ENCODE data around the gene TGM2. TPM values are rescaled to one million over a fixed set of nuclear protein-coding genes. Genes with fewer than 3 reads are reported as not detected.

TGM2 gene
- total RNA-seq, 4 donors from 2014 or later: 14.2 to 52.0 (median 21.7) TPM

DNA sequence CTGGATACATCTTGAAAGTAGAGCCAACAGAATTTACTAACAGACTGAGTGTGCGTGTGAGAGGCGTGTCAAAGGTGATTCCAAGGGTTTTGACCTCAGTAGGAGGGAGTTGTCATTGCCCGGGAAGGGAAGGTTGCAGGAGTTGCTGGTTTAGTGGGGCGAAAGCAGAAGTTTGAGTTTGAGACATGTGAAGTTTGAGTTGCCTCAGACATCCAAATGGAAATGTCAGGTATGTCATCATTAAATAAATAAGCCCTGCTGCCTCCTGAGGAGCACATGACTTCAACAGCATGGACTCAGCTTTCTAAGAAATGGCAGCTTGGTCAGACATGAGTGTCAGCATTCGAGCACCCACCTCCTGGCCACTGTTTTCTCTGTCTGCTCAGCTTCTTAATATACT, 26.6 kb upstream of the TGM2 start:
- in situ Hi-C loops (cut with MboI; ENCODE audit: low pct_ligation_motif_present in 1 of 4, low pct_unique_long_range_greater_than_20kb in 1 of 4, low sequenced_read_pairs in 3 of 4): no loop called here
- peak overlapping the region in 1 of 4 donors; percentile 28 for H3K27ac ChIP-seq
- DNase-seq: no peak

DNA sequence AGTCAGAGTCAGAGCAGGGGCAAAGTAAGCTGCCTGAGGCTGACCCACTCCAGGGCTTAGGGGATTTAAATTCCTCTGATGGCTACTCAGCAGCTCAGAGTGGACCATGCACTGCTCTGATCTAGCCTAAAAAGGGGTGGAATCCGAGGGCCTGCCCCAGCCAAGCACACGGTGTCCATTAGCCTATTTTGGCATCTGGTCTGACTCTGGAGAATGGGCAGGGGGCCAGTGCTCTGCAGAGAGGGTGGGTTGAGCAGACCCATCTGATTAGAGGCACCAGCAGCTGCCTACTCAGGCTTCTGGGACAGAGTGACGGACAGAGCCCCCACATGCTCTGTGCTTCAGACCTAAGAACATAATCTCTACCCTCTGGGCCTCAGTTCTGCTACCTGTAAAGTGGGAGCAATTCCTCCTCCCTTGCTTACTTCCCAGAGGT, 25.9 kb upstream of the TGM2 start:
- no peaks in the 10 kb centered on the region for H3K27me3 ChIP-seq
- intact Hi-C loops (cut with DNase I; ENCODE audit: low total_unique reads) (no loop called here), in situ Hi-C loops (cut with MboI; ENCODE audit: low pct_ligation_motif_present in 1 of 4, low pct_unique_long_range_greater_than_20kb in 1 of 4, low sequenced_read_pairs in 3 of 4) (no loop called here)
- no peak overlapping the region for H3K4me3 ChIP-seq
- 41% methylated on average over 3 of the region's 3 CpGs; no CpG with 5 or more reads in 1 of the 2 donors for WGBS, 2 donors (ENCODE audit: low coverage in 1 of 2)
- H3K36me3 ChIP-seq: no peaks in the 10 kb centered on the region
- no peak for DNase-seq
- H3K4me1 ChIP-seq: no peaks in the 10 kb centered on the region
- TF ChIP-seq POLR2AphosphoS5 (IDR thresholded peaks at IDR 0.05) (no peak), EP300 (IDR thresholded peaks at IDR 0.05; ENCODE audit: low read depth) (no peak), POLR2A (IDR thresholded peaks at IDR 0.05) (no peak)
- TF ChIP-seq, protein P1, sequence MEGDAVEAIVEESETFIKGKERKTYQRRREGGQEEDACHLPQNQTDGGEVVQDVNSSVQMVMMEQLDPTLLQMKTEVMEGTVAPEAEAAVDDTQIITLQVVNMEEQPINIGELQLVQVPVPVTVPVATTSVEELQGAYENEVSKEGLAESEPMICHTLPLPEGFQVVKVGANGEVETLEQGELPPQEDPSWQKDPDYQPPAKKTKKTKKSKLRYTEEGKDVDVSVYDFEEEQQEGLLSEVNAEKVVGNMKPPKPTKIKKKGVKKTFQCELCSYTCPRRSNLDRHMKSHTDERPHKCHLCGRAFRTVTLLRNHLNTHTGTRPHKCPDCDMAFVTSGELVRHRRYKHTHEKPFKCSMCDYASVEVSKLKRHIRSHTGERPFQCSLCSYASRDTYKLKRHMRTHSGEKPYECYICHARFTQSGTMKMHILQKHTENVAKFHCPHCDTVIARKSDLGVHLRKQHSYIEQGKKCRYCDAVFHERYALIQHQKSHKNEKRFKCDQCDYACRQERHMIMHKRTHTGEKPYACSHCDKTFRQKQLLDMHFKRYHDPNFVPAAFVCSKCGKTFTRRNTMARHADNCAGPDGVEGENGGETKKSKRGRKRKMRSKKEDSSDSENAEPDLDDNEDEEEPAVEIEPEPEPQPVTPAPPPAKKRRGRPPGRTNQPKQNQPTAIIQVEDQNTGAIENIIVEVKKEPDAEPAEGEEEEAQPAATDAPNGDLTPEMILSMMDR (IDR thresholded peaks at IDR 0.05): no peak
- H3K9me3 ChIP-seq: no peaks in the 10 kb centered on the region
- peak overlapping the region in 1 of 4 donors; percentile 28 for H3K27ac ChIP-seq

More for the DNA sequence above, 26.6 kb upstream of the TGM2 start:
- WGBS, 2 donors (ENCODE audit: low coverage in 1 of 2): 68 to 76% methylated on average over 5 of the region's 5 CpGs
- H3K36me3 ChIP-seq: no peaks in the 10 kb centered on the region
- no peaks in the 10 kb centered on the region for H3K9me3 ChIP-seq
- no peaks in the 10 kb centered on the region for H3K27me3 ChIP-seq
- no peak overlapping the region for H3K4me3 ChIP-seq
- no peaks in the 10 kb centered on the region for H3K4me1 ChIP-seq
- TF ChIP-seq, protein P1 (IDR thresholded peaks at IDR 0.05): no peak
- TF ChIP-seq POLR2AphosphoS5 (IDR thresholded peaks at IDR 0.05): no peak
- no peak for TF ChIP-seq EP300 (IDR thresholded peaks at IDR 0.05; ENCODE audit: low read depth)
- TF ChIP-seq POLR2A (IDR thresholded peaks at IDR 0.05): no peak
- intact Hi-C loops (cut with DNase I; ENCODE audit: low total_unique reads): no loop called here

DNA sequence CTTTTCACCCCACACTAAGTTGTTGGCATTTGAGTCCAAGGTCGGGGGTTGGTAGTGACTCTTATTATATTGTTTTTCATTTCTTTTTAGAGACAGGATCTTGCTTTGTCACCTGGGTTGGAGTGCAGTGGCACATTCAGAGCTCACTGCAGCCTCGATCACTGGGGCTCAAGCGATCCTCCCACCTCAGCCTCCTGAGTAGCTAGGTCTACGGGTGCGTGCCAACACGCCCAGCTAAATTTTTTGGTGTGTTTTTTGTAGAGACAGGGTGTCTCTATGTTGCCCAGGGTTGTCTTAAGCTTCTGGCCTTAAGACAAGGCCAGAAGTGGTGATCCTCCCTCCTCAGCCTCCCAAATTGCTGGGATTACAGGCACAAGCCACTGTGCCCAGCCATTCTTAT, 25.1 kb upstream of the TGM2 start:
- in situ Hi-C loops (cut with MboI; ENCODE audit: low pct_ligation_motif_present in 1 of 4, low pct_unique_long_range_greater_than_20kb in 1 of 4, low sequenced_read_pairs in 3 of 4) (no loop called here), intact Hi-C loops (cut with DNase I; ENCODE audit: low total_unique reads) (no loop called here)
- TF ChIP-seq EP300 (IDR thresholded peaks at IDR 0.05; ENCODE audit: low read depth): no peak
- WGBS, 2 donors (ENCODE audit: low coverage in 1 of 2): 92 to 100% methylated on average over 5 to 6 of the region's 6 CpGs
- no peak overlapping the region for H3K27ac ChIP-seq
- H3K36me3 ChIP-seq: no peaks in the 10 kb centered on the region
- no peaks in the 10 kb centered on the region for H3K4me1 ChIP-seq
- no peaks in the 10 kb centered on the region for H3K9me3 ChIP-seq
- H3K27me3 ChIP-seq: peaks cover 5% of the 10 kb centered on the region
- no peak overlapping the region for H3K4me3 ChIP-seq
- no peak for DNase-seq

DNA sequence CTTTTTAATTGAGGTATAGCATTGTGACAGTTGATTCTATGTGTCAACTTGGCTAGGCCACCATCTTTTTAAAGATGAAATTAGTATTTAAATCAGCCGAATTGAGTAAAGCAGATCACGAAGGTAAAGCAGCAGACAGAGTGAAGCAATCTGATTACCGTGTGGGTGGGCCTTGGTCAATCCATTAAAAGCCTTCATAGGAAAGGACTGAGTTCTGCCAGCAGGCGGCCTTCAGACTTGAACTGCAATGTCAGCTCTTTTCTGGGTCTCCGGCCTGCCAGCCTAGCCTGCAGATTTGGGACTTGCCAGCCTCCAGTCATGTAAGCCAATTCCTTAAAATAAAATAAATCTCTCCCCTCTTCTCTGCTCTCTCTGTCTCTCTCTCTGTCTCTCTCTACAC, 22.4 kb upstream of the TGM2 start:
- Histone ChIP-seq H3K27me3 (peaks cover 15% of the 10 kb centered on the region), H3K4me1 (no peaks in the 10 kb centered on the region), H3K9me3 (no peaks in the 10 kb centered on the region), H3K4me3 (no peak overlapping the region), H3K27ac (no peak overlapping the region), H3K36me3 (no peaks in the 10 kb centered on the region)
- no peak for DNase-seq
- in situ Hi-C loops (cut with MboI; ENCODE audit: low pct_ligation_motif_present in 1 of 4, low pct_unique_long_range_greater_than_20kb in 1 of 4, low sequenced_read_pairs in 3 of 4) (no loop called here), intact Hi-C loops (cut with DNase I; ENCODE audit: low total_unique reads) (no loop called here)
- 80% methylated on average over 5 of the region's 5 CpGs; no CpG with 5 or more reads in 1 of the 2 donors for WGBS, 2 donors (ENCODE audit: low coverage in 1 of 2)
- TF ChIP-seq, protein P1 (IDR thresholded peaks at IDR 0.05): no peak
- no peak for TF ChIP-seq POLR2AphosphoS5 (IDR thresholded peaks at IDR 0.05)
- no peak for TF ChIP-seq EP300 (IDR thresholded peaks at IDR 0.05; ENCODE audit: low read depth)

DNA sequence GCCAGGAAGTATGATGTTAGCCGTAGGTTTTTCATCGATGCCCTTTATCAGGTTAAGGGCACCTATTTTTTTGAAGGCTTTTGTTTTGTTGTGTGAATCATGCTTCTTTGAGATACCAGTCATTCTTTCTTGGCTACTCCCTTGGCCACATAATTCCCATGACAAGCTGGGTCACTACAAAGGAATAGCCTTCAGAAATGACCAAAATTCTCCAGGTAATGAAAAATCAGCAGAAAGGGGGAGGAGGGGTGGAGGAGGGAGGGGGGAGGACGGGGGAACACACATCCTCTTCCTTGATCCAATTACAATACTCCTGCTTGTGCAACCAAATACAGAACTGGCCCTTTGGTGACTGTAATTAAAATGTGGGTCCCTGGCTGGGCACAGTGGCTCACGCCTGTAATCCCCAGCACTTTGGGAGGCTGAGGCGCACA, 21.7 kb upstream of the TGM2 start:
- in situ Hi-C loops (cut with MboI; ENCODE audit: low pct_ligation_motif_present in 1 of 4, low pct_unique_long_range_greater_than_20kb in 1 of 4, low sequenced_read_pairs in 3 of 4): no loop called here
- Histone ChIP-seq H3K27me3 (peaks cover 15% of the 10 kb centered on the region), H3K36me3 (no peaks in the 10 kb centered on the region), H3K9me3 (no peaks in the 10 kb centered on the region), H3K27ac (no peak overlapping the region), H3K4me3 (no peak overlapping the region), H3K4me1 (no peaks in the 10 kb centered on the region)
- intact Hi-C loops (cut with DNase I; ENCODE audit: low total_unique reads): no loop called here
- no peak for DNase-seq
- WGBS, 2 donors (ENCODE audit: low coverage in 1 of 2): 71 to 88% methylated on average over 2 to 5 of the region's 5 CpGs
- TF ChIP-seq, protein P1 (IDR thresholded peaks at IDR 0.05): no peak
